Activated naive CD4-positive, alpha-beta T cell treated with anti-CD3 and anti-CD28 coated beads for 36 hours (primary cell): ENCODE measurements around the gene MED25. TPM values are rescaled to one million over a fixed set of nuclear protein-coding genes. Genes with fewer than 3 reads are reported as not detected.

Source experiments
- CTCF ChIA-PET: fragments of 350-600 bp; sonication (Branson Sonifier 250); formaldehyde crosslinking; loops from one replicate; lab custom pipeline; 2021; ENCODE audit warnings: antibody characterized with exemption; lab: Charles Lee
- DNase-seq: peaks from one replicate; pipeline ENCODE4 v3.0.0-alpha.2; 2020
- H3K27ac Mint-ChIP-seq: one replicate; pipeline ENCODE4 v1.8.0; 2021; ENCODE audit warnings: mild to moderate bottlenecking, mixed read lengths
- H3K27me3 Mint-ChIP-seq: one replicate; pipeline ENCODE4 v1.8.0; 2021; ENCODE audit warnings: low read depth, mixed read lengths
- H3K36me3 Mint-ChIP-seq: one replicate; pipeline ENCODE4 v1.8.0; 2021; ENCODE audit warnings: low read depth, mixed read lengths
- H3K4me1 Mint-ChIP-seq: one replicate; pipeline ENCODE4 v1.8.0; 2021; ENCODE audit warnings: low read depth, mixed read lengths
- H3K4me3 Mint-ChIP-seq: one replicate; pipeline ENCODE4 v1.8.0; 2021; ENCODE audit warnings: mild to moderate bottlenecking, moderate library complexity, mixed read lengths
- H3K9me3 Mint-ChIP-seq: one replicate; pipeline ENCODE4 v1.8.0; 2021; ENCODE audit warnings: mixed read lengths
- intact Hi-C: fragments of 100-400 bp; cut with micrococcal nuclease; formaldehyde crosslinking; loops from one replicate; pipeline ENCODE4 v1.15.1; 2023
- total RNA-seq, 2 experiments: library from RNA; stranded (reverse); gene quantifications; one replicate each; pipeline ENCODE4 v1.2.3, GENCODE V29; 2021

The MED25 gene
- total RNA-seq, 2 experiments from 2014 or later = 32.4 to 39.2 TPM

DNA sequence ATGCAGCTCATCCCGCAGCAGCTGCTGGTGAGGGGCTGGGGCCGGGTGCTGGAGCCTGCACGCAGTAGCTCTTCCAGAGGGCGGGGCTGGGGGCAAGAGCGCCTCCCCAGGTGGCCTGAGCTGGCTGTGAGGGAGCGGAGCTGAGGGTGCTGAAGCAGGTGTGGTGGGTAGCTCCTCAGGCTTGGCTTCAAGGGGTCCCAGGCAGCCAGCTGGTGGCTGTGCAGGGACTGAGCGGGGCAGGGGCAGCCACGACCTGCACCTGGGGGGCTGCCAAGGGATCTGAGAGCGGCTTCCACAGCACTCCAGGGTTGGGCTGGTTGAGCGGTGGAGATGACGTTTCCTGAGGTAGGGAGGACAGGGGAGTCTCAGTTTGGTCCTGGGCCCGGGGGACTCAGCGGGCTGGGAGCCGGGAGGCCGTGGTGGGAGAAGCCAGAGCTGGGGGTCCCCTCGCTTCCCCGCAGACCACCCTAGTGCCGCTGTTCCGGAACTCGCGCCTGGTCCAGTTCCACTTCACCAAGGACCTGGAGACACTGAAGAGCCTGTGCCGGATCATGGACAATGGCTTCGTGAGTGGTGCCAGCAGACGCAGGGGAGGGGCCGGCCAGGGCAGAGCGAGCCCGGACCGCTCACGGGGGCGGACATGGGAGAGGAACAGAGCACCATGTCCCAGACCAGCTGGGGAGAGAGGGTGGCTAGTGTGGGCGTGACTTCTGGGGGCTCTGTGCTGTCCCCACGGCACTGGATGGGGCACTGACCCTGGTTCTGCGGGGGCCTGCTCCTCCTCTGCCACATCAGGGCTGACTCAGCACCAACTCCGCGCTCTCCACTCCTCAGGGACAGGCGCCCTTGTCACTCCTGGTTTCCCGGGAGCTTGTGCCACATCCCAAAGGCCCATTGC, 40.2 kb downstream of the MED25 start:
- H3K4me3 Mint-ChIP-seq = no peak overlapping the region
- DNase-seq = no peak
- no peaks in the 10 kb centered on the region for H3K9me3 Mint-ChIP-seq
- no peak overlapping the region for H3K27ac Mint-ChIP-seq
- H3K36me3 Mint-ChIP-seq = peaks cover 13% of the 10 kb centered on the region
- no peaks in the 10 kb centered on the region for H3K27me3 Mint-ChIP-seq
- H3K4me1 Mint-ChIP-seq = peaks cover 10% of the 10 kb centered on the region
- intact Hi-C loops = no loop called here
- CTCF ChIA-PET = interaction anchor here (1.2 kb wide), 1 partner anchor 11 kb away, joined by 3 read pairs; no protein-coding TSS in a partner anchor

GRCh38 chr19:49859682-49860335, 41.7 kb downstream of the MED25 start:
- intact Hi-C loops = loop anchor here (10.0 kb wide), 1 partner anchor 125 kb away; no protein-coding TSS in a partner anchor
- Mint-ChIP-seq H3K27ac (no peak overlapping the region), H3K27me3 (no peaks in the 10 kb centered on the region), H3K9me3 (no peaks in the 10 kb centered on the region), H3K4me1 (peaks cover 15% of the 10 kb centered on the region), H3K36me3 (peaks cover 25% of the 10 kb centered on the region), H3K4me3 (no peak overlapping the region)
- DNase-seq = no peak
- CTCF ChIA-PET = no interaction called here

GRCh38 chr19:49860336-49861102, 42.4 kb downstream of the MED25 start:
- peaks cover 18% of the 10 kb centered on the region for H3K4me1 Mint-ChIP-seq
- CTCF ChIA-PET = no interaction called here
- intact Hi-C loops = loop anchor here (10.0 kb wide), 1 partner anchor 124 kb away; no protein-coding TSS in a partner anchor
- H3K27me3 Mint-ChIP-seq = no peaks in the 10 kb centered on the region
- no peak overlapping the region for H3K27ac Mint-ChIP-seq
- peaks cover 28% of the 10 kb centered on the region for H3K36me3 Mint-ChIP-seq
- no peak for DNase-seq
- H3K4me3 Mint-ChIP-seq = no peak overlapping the region
- no peaks in the 10 kb centered on the region for H3K9me3 Mint-ChIP-seq

GRCh38 chr19:49861107-49861506, 43.0 kb downstream of the MED25 start:
- Mint-ChIP-seq H3K27me3 (no peaks in the 10 kb centered on the region), H3K4me3 (no peak overlapping the region), H3K4me1 (peaks cover 22% of the 10 kb centered on the region), H3K27ac (no peak overlapping the region), H3K9me3 (no peaks in the 10 kb centered on the region), H3K36me3 (peaks cover 29% of the 10 kb centered on the region)
- CTCF ChIA-PET = no interaction called here
- DNase-seq = no peak
- intact Hi-C loops = loop anchor here (10.0 kb wide), 1 partner anchor 124 kb away; no protein-coding TSS in a partner anchor

DNA sequence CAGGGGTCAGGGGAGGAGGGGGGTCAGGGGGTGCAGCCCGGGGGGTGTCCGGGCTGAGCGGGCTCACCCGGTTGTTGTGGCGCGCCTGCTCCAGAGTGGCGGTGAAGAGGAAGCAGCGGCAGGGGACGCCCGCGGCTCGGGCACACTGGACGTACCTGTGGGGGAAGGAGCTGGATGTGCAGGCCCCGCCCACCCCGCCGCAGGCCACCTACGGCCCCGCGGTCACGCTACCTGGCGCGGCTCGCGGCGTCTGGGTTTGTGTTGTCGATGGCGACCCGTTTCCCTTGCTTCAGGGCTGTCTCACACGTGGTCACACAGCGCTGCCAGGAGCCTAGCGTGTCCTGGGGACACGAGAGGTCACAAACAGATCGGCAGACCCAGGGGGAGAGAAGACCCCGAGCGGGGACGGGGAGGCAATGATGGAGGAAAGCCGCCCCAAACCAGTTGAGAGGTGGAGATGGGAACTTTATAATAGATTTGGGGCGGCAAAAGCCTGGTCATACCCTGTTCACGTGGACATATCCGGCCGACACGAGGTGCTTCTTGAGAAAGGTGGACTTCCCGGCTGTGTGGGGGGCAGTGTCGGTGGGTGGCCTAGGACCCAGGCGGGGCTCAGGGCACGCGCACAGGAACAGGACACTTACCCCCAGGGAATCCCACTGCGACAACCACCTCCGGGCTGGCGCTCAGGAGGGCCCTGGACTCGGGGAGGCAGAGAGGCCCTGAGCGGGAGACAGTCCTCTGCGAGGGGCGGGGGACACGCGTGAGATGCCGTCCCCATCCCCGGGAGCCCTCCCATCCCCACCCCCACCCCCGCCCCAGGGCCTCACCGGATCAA, 43.7 kb downstream of the MED25 start:
- DNase-seq = no peak
- H3K27ac Mint-ChIP-seq = no peak overlapping the region
- peaks cover 29% of the 10 kb centered on the region for H3K4me1 Mint-ChIP-seq
- CTCF ChIA-PET = no interaction called here
- no peaks in the 10 kb centered on the region for H3K27me3 Mint-ChIP-seq
- intact Hi-C loops = loop anchor here (10.0 kb wide), 1 partner anchor 123 kb away; no protein-coding TSS in a partner anchor
- no peaks in the 10 kb centered on the region for H3K9me3 Mint-ChIP-seq
- peaks cover 34% of the 10 kb centered on the region for H3K36me3 Mint-ChIP-seq
- H3K4me3 Mint-ChIP-seq = no peak overlapping the region

GRCh38 chr19:49862391-49863253, 44.5 kb downstream of the MED25 start:
- CTCF ChIA-PET = no interaction called here
- H3K36me3 Mint-ChIP-seq = peaks cover 35% of the 10 kb centered on the region

GRCh38 chr19:49863254-49863934, 45.3 kb downstream of the MED25 start:
- no peaks in the 10 kb centered on the region for H3K27me3 Mint-ChIP-seq
- H3K36me3 Mint-ChIP-seq = peaks cover 33% of the 10 kb centered on the region
- no peak overlapping the region for H3K4me3 Mint-ChIP-seq

More at GRCh38 chr19:49862391-49863253, 44.5 kb downstream of the MED25 start:
- H3K9me3 Mint-ChIP-seq = no peaks in the 10 kb centered on the region
- no peak overlapping the region for H3K4me3 Mint-ChIP-seq
- DNase-seq = no peak
- H3K4me1 Mint-ChIP-seq = peaks cover 33% of the 10 kb centered on the region
- intact Hi-C loops = loop anchor here (10.0 kb wide), 1 partner anchor 122 kb away; no protein-coding TSS in a partner anchor
- no peaks in the 10 kb centered on the region for H3K27me3 Mint-ChIP-seq
- no peak overlapping the region for H3K27ac Mint-ChIP-seq

DNA sequence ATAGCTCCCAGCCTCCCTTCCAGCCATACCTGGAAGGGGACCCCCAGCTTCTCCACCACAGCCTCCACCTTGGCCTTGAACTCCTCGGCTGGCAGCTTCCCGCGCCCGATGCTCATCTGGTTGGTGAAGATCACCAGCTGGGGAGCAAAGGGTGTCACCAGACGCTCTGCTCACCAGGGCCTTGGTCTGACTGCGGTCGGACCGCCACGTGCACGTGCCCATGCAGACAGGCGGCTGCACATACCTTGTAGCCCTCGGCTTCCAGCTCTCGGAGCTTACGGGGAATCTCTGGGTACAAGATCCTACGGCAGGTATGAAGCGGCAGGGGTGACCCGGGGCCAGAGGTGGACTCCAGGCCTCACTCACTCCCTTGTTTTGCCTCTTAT, 45.8 kb downstream of the MED25 start:
- Mint-ChIP-seq H3K27ac (no peak overlapping the region), H3K36me3 (peaks cover 34% of the 10 kb centered on the region), H3K4me1 (peaks cover 41% of the 10 kb centered on the region), H3K27me3 (no peaks in the 10 kb centered on the region), H3K9me3 (no peaks in the 10 kb centered on the region), H3K4me3 (no peak overlapping the region)
- intact Hi-C loops = loop anchor here (10.0 kb wide), 1 partner anchor 121 kb away; no protein-coding TSS in a partner anchor
- CTCF ChIA-PET = interaction anchor here (0.9 kb wide), 1 partner anchor 33 kb away, joined by 3 read pairs; no protein-coding TSS in a partner anchor
- DNase-seq = no peak

More at GRCh38 chr19:49863254-49863934, 45.3 kb downstream of the MED25 start:
- intact Hi-C loops = loop anchor here (10.0 kb wide), 1 partner anchor 121 kb away; no protein-coding TSS in a partner anchor
- Mint-ChIP-seq H3K4me1 (peaks cover 40% of the 10 kb centered on the region), H3K27ac (no peak overlapping the region), H3K9me3 (no peaks in the 10 kb centered on the region)
- CTCF ChIA-PET = interaction anchor here (0.9 kb wide), 1 partner anchor 34 kb away, joined by 3 read pairs; no protein-coding TSS in a partner anchor
- DNase-seq = no peak

- CTCF ChIA-PET = no interaction called here
- H3K9me3 Mint-ChIP-seq = no peaks in the 10 kb centered on the region
- no peak for DNase-seq
- H3K4me1 Mint-ChIP-seq = peaks cover 41% of the 10 kb centered on the region
- no peaks in the 10 kb centered on the region for H3K27me3 Mint-ChIP-seq
- no peak overlapping the region for H3K4me3 Mint-ChIP-seq
- intact Hi-C loops = loop anchor here (5.0 to 10.0 kb wide), 2 partner anchors 120 to 148 kb away; no protein-coding TSS in a partner anchor
- H3K27ac Mint-ChIP-seq = no peak overlapping the region
- peaks cover 33% of the 10 kb centered on the region for H3K36me3 Mint-ChIP-seq
Measured at GRCh38 chr19:49864890-49865289, 46.8 kb downstream of the MED25 start.
